Neutrophil (primary cell): ENCODE results near the gene SCUBE3.

ENCODE experiments used
- H3K27ac ChIP-seq: fragments of 200-600 bp; sonication (generic); 2 replicates; pipeline ENCODE4 v1.5.1; 2016; ENCODE audit warnings: mild to moderate bottlenecking, moderate library complexity
- H3K27me3 ChIP-seq: fragments of 200-600 bp; sonication (generic); 2 replicates; pipeline ENCODE4 v1.6.0; 2016; ENCODE audit warnings: mild to moderate bottlenecking
- H3K36me3 ChIP-seq: fragments of 200-600 bp; sonication (generic); 2 replicates; pipeline ENCODE4 v1.5.1; 2017
- H3K4me1 ChIP-seq, 2 experiments: fragments of 200-600 bp in 1 of 2; sonication (generic) in 1 of 2; 1 replicate in 1 of 2; 2 replicates in 1 of 2; pipeline versions ENCODE4 v1.5.1 to v1.6.1; 2013 to 2016; ENCODE audit warnings: low read depth in 1 of 2, low read length in 1 of 2, mild to moderate bottlenecking in 1 of 2, moderate library complexity in 1 of 2; ENCODE audit not compliant: control insufficient read depth in 1 of 2, insufficient read depth in 1 of 2
- H3K4me3 ChIP-seq, 2 experiments: fragments of 200-600 bp in 1 of 2; sonication (generic) in 1 of 2; 1 replicate in 1 of 2; 2 replicates in 1 of 2; pipeline ENCODE4 v1.5.1; 2013 to 2016; ENCODE audit warnings: low read depth in 1 of 2, low read length in 1 of 2, mild to moderate bottlenecking in 1 of 2, moderate library complexity in 1 of 2
- H3K9me3 ChIP-seq: fragments of 200-600 bp; sonication (generic); 2 replicates; pipeline ENCODE4 v1.5.1; 2016
- CTCF ChIP-seq: fragments of 200-600 bp; sonication (generic); IDR thresholded peaks from 2 replicates; pipeline ENCODE4 v1.5.1; 2016; ENCODE audit warnings: antibody characterized with exemption

SCUBE3 gene

GRCh38 chr6:35219683-35220326 lies 6.0 kb downstream of the SCUBE3 start:
- Histone ChIP-seq H3K27ac (no peak overlapping the region), H3K9me3 (no peaks in the 10 kb centered on the region), H3K36me3 (no peaks in the 10 kb centered on the region), H3K4me1 (no peaks in the 10 kb centered on the region), H3K4me3 (no peak overlapping the region), H3K27me3 (peaks cover 97% of the 10 kb centered on the region)
- no peak for TF ChIP-seq CTCF

- H3K4me3 ChIP-seq: no peak overlapping the region
- peaks cover 96% of the 10 kb centered on the region for H3K27me3 ChIP-seq
- TF ChIP-seq CTCF: no peak
- no peaks in the 10 kb centered on the region for H3K9me3 ChIP-seq
- no peak overlapping the region for H3K27ac ChIP-seq
- no peaks in the 10 kb centered on the region for H3K36me3 ChIP-seq
- H3K4me1 ChIP-seq: no peaks in the 10 kb centered on the region
These were observed 7.0 kb downstream of the SCUBE3 start for GRCh38 chr6:35220711-35221110.

- TF ChIP-seq CTCF: no peak
- no peak overlapping the region for H3K4me3 ChIP-seq
- H3K4me1 ChIP-seq: no peaks in the 10 kb centered on the region
- no peaks in the 10 kb centered on the region for H3K36me3 ChIP-seq
- H3K9me3 ChIP-seq: no peaks in the 10 kb centered on the region
- no peak overlapping the region for H3K27ac ChIP-seq
- H3K27me3 ChIP-seq: peaks cover 80% of the 10 kb centered on the region
These were observed 9.6 kb downstream of the SCUBE3 start for GRCh38 chr6:35223396-35223795.

GRCh38 chr6:35224720-35225119 lies 11.0 kb downstream of the SCUBE3 start:
- H3K27me3 ChIP-seq: peaks cover 67% of the 10 kb centered on the region
- H3K9me3 ChIP-seq: no peaks in the 10 kb centered on the region
- H3K4me1 ChIP-seq: no peaks in the 10 kb centered on the region
- H3K4me3 ChIP-seq: no peak overlapping the region
- no peaks in the 10 kb centered on the region for H3K36me3 ChIP-seq
- no peak overlapping the region for H3K27ac ChIP-seq
- TF ChIP-seq CTCF: no peak

- Histone ChIP-seq H3K9me3 (no peaks in the 10 kb centered on the region), H3K27me3 (peaks cover 29% of the 10 kb centered on the region), H3K36me3 (no peaks in the 10 kb centered on the region), H3K4me3 (no peak overlapping the region), H3K4me1 (no peaks in the 10 kb centered on the region), H3K27ac (no peak overlapping the region)
- TF ChIP-seq CTCF: no peak
These were observed 14.7 kb downstream of the SCUBE3 start for GRCh38 chr6:35228481-35228880.
